GM18951 (cell line): ENCODE results near the gene PTGES2.
A peak's percentile ranks its signal among the peaks of the same experiment; 100 is the strongest.
"Not testable (repeated sequence)": the region's sequence is repeated elsewhere in the genome, so short reads cannot be mapped to it uniquely, and the experiment has no call there.

Experiments used
- POLR2A ChIP-seq: IDR thresholded peaks from 4 replicates; pipeline ENCODE4 v1.6.1; 2011; ENCODE audit warnings: mild to moderate bottlenecking; ENCODE audit not compliant: insufficient read length, insufficient read depth; ENCODE audit errors: extremely low read depth
- in situ Hi-C: fragments of 300-500 bp; cut with MboI; formaldehyde crosslinking; loops from one replicate; pipeline ENCODE4 v1.12.0; 2022; ENCODE audit warnings: low sequenced_read_pairs, mixed read lengths, inconsistent platforms; ENCODE audit not compliant: unreplicated experiment

The PTGES2 gene

GRCh38 chr9:128136816-128137793, 9.6 kb upstream of the PTGES2 start:
- in situ Hi-C loops = no loop called here
- TF ChIP-seq POLR2A = no peak

- in situ Hi-C loops = not testable (repeated sequence)
Measured at GRCh38 chr9:128135561-128135960, 8.0 kb upstream of the PTGES2 start.

- in situ Hi-C loops = not testable (repeated sequence)
Measured at GRCh38 chr9:128132139-128132538, 4.6 kb upstream of the PTGES2 start.

- in situ Hi-C loops = not testable (repeated sequence)
Measured at GRCh38 chr9:128131346-128131745, 3.8 kb upstream of the PTGES2 start.

GRCh38 chr9:128130651-128131050, 3.1 kb upstream of the PTGES2 start:
- in situ Hi-C loops = not testable (repeated sequence)

- in situ Hi-C loops = not testable (repeated sequence)
Measured at GRCh38 chr9:128129976-128130590, 2.6 kb upstream of the PTGES2 start.

GRCh38 chr9:128128836-128129590, 1.5 kb upstream of the PTGES2 start:
- in situ Hi-C loops = no loop called here
- TF ChIP-seq POLR2A = no peak

- peak; percentile 66 for TF ChIP-seq POLR2A
Measured at GRCh38 chr9:128127990-128128835, 684 bp upstream of the PTGES2 start.

GRCh38 chr9:128125580-128126354, 1.8 kb downstream of the PTGES2 start:
- in situ Hi-C loops = no loop called here
- TF ChIP-seq POLR2A = no peak

More at GRCh38 chr9:128127990-128128835, 684 bp upstream of the PTGES2 start:
- in situ Hi-C loops = no loop called here

GRCh38 chr9:128124873-128125579, 2.5 kb downstream of the PTGES2 start:
- TF ChIP-seq POLR2A = no peak

GRCh38 chr9:128124451-128124850, 3.1 kb downstream of the PTGES2 start:
- in situ Hi-C loops = no loop called here
- no peak for TF ChIP-seq POLR2A

More at GRCh38 chr9:128124873-128125579, 2.5 kb downstream of the PTGES2 start:
- in situ Hi-C loops = no loop called here
